ENCODE results near the gene TMEM43.

Gene TMEM43

GRCh38 chr3:14152963-14153355 is 28.1 kb downstream of the TMEM43 start:
- DNase-seq, result no peak

DNA sequence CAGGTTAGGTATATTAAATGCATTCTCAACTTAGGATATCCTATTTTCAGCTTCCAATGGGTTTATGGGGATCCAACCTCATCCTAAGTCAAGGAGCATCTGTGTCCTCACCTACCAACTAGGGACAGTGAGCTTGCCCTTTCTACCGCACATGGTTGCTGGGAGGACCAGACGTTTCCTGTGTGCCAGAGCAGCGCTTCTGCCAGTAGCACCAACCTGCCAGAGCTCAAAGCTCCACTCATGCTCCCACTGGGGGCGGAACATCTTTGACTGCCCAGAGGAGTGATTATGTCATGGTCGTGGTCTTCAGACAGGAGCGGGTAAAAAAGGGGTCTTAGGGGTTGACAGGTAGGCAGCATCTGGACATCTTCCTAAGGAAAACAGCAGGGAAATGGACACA is 28.8 kb downstream of the TMEM43 start:
- DNase-seq, result no peak

DNA sequence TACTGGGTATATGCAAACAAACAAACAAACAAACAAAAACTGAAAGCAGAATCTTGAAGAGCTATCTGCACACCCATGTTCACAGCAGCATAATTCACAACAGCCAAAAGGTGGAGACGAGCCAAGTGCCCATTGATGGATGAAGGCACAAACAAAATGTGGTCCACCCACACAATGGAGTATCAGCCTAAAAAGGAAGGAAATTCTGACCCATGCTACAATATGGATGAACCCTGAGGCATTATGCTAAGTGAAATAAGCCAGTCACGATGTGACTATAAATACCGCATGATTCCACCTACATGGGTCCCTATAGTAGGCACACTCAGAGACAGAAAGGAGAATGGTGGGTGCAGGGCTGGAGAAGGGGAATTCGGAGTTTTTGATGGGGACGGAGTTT is 29.4 kb downstream of the TMEM43 start:
- DNase-seq, result no peak

- no peak for DNase-seq
These were observed 30.1 kb downstream of the TMEM43 start for GRCh38 chr3:14154895-14155440.

DNA sequence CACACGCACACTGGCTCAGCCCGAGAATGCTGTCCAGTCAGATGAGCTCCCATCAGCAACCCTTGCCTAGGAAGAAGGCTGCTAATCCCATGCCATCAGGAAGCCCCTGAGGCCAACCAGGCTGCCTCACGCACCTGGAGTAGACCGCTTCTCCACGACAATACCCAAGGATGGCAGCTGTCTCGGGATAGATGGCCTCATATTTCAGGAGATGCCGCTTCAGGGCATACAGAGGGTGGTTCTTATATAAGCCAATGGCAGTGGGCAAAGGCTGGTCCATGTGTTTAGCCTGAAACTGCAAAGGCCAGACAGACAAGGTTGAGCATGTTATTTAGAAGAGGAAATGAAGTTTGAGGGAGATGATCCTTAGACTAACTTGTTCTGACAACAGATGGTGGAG is 31.3 kb downstream of the TMEM43 start:
- DNase-seq, result no peak

GRCh38 chr3:14156843-14157561 is 32.1 kb downstream of the TMEM43 start:
- no peak for DNase-seq

- DNase-seq, result no peak
These were observed 33.1 kb downstream of the TMEM43 start for GRCh38 chr3:14157951-14158350.

- no peak for DNase-seq
These were observed 33.5 kb downstream of the TMEM43 start for GRCh38 chr3:14158370-14158769.

- no peak for DNase-seq
These were observed 34.6 kb downstream of the TMEM43 start for GRCh38 chr3:14159426-14159825.

- no peak for DNase-seq
These were observed 36.4 kb downstream of the TMEM43 start for GRCh38 chr3:14161282-14161681.

- DNase-seq, result no peak
These were observed 37.3 kb downstream of the TMEM43 start for GRCh38 chr3:14162178-14162577.

- no peak for DNase-seq
These were observed 42.2 kb downstream of the TMEM43 start for GRCh38 chr3:14166877-14167603.

DNA sequence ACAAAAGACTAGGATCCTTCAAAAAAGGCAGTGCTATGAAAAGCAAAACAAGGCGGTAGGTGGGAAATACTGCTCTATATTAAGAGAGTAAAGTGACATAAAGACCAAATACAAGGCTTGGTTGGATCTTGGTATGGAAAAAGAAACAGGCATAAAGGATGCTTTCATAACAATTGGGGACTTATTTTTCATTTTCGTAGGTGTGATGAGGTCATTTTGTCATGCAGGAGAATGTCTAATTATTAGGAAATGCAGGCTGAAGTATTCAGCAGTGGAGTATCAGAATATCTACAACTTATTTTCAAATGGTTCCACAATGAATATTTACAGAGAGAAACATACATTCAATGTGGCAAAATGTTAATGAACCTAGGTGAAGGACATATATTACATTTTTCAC is 44.6 kb downstream of the TMEM43 start:
- no peak for DNase-seq

- no peak for DNase-seq
These were observed 45.0 kb downstream of the TMEM43 start for GRCh38 chr3:14169871-14170270.

DNA sequence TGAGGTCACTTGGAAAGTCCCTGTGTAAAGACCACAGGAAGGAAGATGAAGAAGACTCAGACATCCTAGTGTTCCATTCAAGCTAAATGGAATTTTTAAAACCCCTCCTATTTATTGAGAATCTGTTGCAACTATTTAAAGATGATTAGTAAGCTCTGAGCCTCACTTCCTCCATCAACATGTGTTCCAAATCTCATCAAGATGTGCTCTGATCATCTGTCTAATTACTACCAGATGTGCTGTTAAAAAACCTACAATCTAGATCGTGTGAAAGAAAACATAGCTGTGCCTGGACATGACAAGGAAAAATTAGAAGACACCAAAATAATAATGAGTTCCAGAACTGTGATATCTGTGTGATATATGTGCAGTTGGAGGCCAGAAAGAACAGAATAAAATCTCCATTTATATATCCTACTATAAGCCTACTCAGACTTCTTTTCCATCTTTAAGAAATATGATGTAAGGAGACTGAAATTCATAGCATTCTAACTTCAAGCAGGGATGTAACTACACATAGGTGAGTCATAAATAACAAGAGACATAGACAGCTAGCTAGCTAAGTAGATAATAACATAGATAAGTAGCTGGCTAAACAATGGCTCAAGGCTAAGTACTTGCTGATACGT is 45.8 kb downstream of the TMEM43 start:
- no peak for DNase-seq

GRCh38 chr3:14172496-14172895 is 47.6 kb downstream of the TMEM43 start:
- DNase-seq, result no peak

DNA sequence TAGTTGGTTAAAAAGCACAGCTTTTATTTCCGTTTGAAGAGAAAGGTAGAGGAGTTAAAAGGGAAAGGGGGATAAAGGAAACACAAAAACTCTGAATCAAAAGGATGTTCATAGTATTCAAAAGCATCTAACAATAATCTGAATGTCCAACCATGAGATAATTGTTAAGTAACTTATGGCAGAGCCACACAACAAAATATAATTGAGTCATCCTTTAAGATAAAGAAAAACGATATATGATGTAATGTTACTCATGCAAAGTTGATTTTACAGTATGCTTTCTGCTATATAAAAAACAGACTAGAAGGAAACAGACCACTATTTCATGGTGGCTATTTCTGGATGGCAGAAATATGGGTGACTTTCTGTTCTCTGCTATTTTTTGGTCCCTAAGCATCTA is 49.6 kb downstream of the TMEM43 start:
- no peak for DNase-seq

DNA sequence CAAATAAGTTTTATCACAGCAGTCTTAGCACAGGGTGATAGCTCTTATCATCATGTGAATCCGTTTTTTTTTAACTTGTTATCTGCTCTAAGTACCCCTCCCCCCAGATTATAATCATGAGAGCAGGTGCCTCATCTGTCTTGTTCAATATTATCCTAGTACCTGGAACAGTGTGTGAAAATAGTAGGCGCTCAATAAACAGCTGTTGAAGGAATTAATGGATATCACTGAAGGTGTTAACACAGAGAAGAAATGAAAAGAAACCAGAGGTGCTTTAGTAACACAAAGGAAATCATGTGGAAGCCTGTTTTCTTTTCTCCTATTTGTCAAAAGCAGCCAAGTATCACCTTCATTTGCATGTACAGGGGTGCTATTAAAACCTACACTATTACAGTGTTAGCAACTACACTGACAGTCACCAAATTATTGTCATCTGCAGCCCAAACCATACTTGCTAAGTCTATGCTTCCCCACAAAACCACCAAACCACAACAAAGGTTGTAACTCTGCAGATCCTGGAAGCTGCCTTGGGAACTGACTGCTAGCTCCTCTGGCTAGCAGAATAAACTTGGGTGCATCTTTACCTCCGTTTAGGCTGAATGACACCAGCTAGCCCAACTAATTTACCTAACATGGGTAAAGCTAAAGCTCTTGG is 50.7 kb downstream of the TMEM43 start:
- peak; percentile 86 for DNase-seq

GRCh38 chr3:14177580-14178246 is 52.9 kb downstream of the TMEM43 start:
- peak; percentile 25 for DNase-seq

- peak; percentile 99 for DNase-seq
These were observed 53.6 kb downstream of the TMEM43 start, which contains the start of the genes LSM3 and XPC for GRCh38 chr3:14178247-14179113. LSM3 (plus strand) TSS chr3:14178817; CDS start chr3:14178861, 44 bp downstream. XPC (minus strand) TSS chr3:14178601; CDS start chr3:14178568, 33 bp downstream.

- DNase-seq, result no peak
These were observed 54.2 kb downstream of the TMEM43 start for GRCh38 chr3:14179114-14179465.

GRCh38 chr3:14179795-14180194 is 54.9 kb downstream of the TMEM43 start:
- no peak for DNase-seq
